ENCODE measurements around the gene PDE4B.

DNA sequence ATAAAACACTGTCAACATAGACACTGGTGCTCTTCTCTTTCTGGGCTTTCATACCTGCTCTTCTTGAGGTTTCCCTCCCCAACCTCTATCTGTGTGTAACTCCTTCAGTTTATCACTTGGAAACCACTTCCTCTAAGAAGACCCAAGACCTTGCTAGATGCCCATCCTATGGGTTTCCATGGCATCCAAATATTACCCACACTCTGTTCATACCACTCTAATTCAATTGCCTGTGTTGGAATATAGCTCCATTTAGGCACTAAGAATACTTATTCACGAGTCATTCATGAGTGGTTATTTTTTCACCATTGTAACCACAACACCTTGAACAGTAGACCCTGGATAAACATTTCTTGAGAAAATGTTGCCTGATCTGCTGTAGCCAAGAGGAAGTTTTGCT, 510.1 kb downstream of the PDE4B start:
- TF ChIP-seq, protein P1, sequence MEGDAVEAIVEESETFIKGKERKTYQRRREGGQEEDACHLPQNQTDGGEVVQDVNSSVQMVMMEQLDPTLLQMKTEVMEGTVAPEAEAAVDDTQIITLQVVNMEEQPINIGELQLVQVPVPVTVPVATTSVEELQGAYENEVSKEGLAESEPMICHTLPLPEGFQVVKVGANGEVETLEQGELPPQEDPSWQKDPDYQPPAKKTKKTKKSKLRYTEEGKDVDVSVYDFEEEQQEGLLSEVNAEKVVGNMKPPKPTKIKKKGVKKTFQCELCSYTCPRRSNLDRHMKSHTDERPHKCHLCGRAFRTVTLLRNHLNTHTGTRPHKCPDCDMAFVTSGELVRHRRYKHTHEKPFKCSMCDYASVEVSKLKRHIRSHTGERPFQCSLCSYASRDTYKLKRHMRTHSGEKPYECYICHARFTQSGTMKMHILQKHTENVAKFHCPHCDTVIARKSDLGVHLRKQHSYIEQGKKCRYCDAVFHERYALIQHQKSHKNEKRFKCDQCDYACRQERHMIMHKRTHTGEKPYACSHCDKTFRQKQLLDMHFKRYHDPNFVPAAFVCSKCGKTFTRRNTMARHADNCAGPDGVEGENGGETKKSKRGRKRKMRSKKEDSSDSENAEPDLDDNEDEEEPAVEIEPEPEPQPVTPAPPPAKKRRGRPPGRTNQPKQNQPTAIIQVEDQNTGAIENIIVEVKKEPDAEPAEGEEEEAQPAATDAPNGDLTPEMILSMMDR (IDR thresholded peaks at IDR 0.05; ENCODE audit: low read depth, low read length): no peak
- no peak for TF ChIP-seq EZH2phosphoT487 (IDR thresholded peaks at IDR 0.05; ENCODE audit: low read depth)
